HG02884 (cell line): ENCODE results near the gene EIF1AD.
"Not testable (repeated sequence)": the region's sequence is repeated elsewhere in the genome, so short reads cannot be mapped to it uniquely, and the experiment has no call there.

Experiments used
- ATAC-seq: cut with Tn5 transposase; IDR thresholded peaks from one replicate; pipeline ENCODE4 v1.9.1; 2021; ENCODE audit warnings: mild to moderate bottlenecking, moderate library complexity; ENCODE audit not compliant: unreplicated experiment

EIF1AD gene, protein sequence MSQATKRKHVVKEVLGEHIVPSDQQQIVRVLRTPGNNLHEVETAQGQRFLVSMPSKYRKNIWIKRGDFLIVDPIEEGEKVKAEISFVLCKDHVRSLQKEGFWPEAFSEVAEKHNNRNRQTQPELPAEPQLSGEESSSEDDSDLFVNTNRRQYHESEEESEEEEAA

DNA sequence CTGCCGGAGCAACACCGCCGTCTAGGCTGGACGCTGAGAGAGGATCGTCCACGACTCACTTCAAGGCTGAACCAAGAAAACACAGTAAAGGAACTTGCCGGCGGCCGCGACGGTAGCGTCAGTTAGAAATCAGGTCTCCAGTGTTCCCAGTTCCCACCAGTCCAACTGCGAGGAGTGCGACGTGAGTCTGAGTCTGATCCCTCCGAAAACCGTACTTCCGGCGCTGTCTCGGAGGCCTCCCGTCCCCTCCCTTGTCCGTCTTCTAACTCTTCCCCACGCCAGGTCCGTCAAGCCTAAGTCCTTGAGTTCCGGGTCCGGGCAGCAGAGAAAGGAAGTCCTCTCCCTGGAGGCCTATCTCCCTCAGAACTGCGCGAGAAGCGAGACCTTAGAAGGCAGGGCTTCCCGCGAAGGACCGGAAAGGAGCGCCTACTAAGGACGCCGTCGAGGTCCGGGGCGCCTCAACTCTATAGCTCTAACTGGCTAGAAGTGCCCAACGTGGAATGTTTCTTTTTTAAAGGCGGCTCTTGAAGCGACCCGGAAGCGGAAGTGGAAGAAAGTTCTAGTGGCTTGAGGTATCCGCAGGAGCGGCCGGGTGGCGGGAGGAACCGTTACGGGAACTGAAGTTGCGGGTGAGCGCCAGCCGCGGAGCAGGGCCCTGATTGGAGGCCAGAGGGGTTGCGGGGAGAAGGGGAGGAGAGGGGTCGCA, at the start of gene EIF1AD, which contains the start of gene BANF1:
TSS of gene EIF1AD (minus strand) at position 216 of the 706 bp plus-strand sequence. CDS start 1,768 bp downstream, outside the sequence.
TSS of gene BANF1 (plus strand) at position 562 of the 706 bp plus-strand sequence. CDS start 748 bp downstream, outside the sequence.
- peak; percentile 63 for ATAC-seq

DNA sequence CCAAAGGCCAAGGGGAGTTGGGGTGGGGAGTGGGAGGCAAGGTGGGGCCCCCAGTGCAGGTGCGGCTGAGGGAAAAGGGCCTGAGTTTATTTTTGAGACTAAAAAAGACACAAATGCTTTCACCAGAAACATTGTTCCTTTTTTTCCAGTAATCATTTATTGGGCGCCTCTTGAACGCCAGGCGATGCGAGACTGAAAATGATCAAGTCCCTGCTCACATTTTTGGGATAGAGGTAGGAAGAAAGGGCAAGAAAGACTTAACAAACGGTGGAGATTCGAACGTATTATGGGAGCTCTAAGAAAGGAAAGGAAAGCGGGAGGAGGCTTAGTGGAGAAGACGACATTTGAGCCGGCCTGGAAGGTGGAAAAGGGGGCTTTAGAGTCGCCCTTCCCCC, 49.4 kb upstream of the EIF1AD start:
- ATAC-seq, result no peak

DNA sequence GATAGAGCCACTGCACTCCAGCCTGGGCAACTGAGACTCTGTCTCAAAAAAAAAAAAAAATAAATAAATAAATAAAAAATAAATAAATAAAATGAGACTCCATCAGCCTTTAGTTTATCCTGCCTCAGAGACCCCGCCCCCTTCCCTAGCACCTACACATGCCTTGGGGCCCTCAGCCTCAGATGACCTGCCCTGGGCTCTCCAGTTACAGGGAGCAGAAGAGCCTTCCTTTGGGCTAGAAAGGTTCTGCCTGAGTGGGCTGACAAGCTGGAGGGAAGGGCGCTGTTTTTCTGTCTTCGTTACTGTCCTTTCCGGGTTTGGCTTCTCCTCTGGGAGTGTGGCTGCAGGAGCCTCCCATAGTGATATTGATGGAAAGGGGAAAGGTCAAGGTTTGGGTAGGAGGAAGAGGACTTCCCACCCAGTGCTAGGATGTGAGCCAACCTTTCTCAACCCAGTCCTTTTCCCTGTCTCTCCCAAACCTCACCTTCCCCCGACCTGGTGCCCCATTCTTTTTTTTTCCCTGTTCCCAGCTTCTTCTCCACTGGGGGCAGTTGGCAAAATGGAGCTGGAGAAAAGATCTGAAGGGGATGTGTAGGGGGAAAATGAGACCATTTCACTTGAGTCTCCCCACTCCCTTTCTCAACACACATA, 48.7 kb upstream of the EIF1AD start:
- ATAC-seq, result no peak

DNA sequence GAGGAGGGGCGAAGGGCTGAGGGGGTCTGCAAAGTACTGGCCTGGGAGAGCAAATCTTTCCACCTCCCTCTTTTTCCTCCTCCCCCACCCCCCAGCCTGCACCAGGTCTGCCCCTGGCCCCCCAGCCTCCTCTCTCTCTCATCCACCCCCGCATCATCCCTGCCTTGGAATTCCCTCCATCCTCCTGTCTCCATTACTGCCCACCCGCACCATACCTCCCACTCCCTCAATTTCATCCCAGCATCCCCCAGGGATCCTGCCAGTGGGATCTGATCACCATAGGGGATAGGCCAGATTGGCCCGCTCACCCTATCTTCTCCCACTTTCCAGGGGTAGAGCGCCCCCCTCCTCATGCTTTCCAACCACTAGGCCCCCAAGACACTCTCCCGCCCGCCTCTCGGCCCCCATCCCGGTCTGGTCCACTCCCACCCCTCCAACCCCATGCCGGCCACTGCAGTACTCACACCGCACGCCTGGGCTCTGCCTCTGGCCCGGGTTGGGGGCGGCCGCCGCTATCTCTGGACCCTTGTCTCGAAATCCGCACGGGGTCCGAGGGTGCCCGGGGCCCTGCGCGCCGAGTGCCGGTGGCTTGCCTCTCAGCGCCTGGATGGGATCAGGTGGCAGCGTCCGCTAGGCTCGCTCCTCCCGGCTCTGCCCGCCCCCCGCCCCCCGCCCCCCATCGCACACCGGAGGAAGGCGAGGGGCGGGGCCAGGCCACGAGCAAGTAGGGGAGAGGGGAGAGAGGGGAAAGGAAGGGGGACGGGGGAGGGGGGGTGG, 46.8 kb upstream of the EIF1AD start, which contains the start of gene GAL3ST3:
TSS of gene GAL3ST3 (minus strand) at position 615 of the 777 bp plus-strand sequence. CDS start 3,746 bp downstream, outside the sequence.
- ATAC-seq, result no peak

DNA sequence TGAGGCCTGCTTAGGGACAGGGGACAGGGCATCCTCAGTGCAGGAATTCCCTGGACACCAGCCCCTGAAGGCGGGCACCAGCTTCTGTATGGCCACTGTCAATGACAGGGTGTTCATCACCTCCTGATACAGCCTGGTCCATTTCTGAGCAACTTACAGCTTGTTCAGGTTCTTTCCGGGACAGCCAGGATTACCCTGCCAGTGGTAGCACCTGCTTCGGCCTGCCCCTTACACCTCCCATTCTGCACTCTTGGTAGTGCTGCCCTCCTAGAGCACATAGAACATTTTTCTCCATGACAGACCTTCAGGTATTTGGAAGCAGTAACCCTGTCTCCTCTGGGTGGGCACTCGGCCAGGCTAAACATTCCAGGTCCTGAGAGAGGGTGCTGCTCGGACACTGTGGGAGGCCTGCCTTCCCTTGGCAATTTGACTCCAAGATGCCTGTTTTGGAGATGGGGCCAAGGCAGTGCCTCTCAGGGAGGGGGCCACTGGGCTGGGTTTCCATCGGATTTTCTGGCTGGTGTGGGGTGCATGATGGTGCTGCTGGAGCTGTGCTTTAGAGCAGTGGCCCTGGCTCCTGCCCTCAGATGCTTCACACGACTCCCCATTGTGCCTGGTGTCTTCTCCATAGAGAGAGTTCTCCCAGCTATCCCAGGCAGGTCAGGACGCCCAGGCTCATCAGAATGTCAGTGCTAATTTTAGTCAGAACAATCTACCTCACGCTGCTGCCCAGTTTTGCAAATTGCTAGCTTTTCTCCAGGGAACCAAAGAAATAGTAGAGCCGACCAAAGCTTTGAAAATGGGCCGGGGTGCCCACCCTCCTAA, 45.8 kb upstream of the EIF1AD start:
- ATAC-seq, result no peak

DNA sequence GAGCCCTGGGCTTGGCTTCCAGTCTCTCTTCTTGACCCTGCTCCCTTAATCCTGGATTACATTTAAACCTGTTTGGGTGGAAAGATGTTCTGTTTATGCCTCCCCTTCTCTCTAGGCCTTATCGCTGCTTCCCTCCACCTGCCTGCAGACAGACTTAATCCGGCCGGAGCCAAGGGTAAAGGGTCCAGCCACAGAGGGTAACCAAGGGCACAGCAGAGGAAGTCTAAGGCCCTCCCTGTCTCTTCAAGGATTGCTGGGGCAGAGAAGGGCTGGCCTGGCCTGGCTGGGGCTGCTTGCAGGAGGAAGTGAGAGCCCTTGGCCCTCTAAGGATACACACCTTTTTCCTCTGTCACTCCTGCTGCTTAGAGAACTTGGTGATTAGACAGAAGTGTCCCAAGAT, 44.9 kb upstream of the EIF1AD start:
- ATAC-seq, result no peak

DNA sequence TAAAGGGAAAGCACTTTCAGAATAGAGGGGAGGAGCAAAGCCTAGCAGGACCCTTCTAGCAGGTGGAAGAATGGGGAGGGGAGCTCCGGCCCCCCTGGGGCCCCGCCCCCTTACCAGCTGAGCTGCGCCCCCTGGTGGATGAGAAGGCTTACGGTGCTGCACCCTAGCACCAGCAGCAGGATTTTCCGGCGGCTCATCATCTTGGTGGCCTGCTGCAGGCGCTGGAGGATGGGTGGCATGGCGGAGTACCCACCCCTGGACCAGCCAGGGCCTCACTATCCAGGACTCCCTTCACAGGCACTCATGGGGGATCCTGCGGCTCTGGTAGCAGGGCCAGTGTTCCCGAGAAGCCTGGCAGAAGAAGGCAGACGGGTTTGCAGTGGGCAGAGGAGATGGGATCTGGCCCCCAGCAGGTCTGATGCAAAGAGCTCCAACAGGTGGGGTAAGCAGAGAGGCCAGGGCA, 43.3 kb upstream of the EIF1AD start:
- ATAC-seq, result no peak

DNA sequence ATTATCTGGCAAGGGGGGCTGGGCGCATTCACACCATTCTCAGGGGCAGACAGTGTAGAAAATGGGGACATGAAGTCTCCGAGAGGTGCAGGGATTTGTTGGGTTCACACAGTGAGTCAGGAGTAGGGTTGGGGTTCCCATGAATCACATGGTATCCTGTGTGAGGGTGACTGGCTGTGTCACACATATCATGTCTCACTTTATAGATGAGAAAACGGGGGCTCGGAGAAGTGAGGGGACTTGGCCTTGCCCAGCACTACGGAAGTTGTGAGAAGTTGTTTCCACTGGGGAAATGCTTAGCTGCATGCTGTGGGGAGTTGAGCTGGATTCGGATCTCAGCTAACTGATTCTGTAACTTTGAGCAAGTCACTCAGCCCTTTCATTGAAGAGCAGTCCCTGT, 42.8 kb upstream of the EIF1AD start:
- no peak for ATAC-seq

DNA sequence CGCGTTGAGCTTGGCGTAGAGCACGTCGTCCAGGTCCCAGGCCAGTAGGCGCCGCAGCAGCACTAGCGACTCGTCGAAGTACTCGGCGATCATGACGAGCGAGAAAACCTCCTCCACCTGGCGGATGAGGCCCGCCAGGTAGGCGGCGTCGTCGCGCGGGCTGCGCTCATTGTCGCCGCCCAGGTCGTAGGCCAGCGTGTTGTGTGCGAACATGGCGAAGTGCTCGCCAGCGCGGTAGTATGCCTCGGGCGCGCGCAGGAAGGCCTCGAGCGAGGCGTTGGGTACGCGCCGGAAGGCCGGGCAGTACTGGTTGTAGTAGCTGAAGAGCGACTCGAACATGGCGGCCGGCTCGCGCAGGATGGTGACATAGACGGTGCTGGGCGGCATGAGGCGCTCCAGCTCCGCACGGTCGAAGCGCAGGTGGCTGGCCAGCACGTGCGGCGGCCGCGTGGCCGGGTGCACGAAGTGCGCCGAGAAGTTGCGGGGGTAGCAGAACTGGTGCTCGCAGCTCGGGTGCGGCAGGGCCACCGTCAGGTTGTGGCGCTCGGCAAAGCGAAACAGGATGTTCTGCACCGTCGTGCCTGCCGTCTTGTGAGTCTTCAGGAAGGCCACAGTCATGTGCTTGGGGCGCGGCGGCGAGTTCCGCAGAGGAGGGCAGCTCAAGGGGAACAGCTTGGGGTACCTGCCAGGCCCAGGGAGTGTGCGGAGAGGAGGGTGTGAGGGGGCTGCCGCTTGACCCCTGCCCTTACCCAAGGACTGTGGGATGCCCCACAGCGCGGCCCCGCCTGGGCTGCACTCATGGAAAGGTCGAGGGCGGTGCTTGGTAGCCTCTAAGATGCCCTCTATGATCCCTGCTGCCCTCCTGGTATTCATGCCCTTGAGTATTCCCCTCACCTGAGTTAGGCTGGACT, 41.3 kb upstream of the EIF1AD start:
- no peak for ATAC-seq

DNA sequence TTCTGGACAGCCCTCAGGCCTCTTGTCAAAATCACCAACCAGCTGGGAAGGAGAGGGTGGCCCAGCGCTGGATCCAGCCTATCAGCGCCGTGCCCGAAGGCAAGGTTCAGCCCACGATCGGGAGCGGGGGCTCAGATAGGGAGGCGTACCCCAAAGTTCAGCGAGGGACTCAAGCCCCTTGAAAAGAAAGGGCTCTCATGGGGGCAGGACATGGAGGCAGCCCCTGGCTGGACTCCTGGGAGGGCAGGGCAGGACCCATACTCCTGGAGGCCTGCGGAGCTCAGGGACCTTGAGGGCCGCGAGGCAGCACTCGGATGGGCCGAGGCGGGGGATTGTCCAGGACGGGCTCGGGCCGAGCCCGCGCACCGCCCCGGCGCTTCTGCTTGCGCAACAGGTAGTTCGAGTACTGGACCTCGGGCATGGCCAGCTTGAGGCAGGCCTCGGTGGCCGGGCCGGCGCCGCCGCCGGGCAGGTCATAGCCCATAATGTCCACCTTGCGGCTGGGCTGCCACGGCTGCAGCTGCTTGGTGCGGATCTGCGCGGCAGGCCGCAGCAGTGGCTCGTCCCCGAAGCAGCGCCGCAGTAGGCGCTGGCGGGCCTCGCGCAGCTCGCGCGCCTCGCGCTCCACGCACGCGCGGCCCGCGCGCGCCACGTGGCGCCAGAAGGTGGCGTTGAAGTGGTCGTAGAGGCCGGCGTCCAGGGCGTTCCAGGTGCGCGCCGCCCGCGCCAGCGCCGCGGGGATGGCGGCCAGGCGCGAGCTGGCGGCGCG, 40.5 kb upstream of the EIF1AD start:
- no peak for ATAC-seq

DNA sequence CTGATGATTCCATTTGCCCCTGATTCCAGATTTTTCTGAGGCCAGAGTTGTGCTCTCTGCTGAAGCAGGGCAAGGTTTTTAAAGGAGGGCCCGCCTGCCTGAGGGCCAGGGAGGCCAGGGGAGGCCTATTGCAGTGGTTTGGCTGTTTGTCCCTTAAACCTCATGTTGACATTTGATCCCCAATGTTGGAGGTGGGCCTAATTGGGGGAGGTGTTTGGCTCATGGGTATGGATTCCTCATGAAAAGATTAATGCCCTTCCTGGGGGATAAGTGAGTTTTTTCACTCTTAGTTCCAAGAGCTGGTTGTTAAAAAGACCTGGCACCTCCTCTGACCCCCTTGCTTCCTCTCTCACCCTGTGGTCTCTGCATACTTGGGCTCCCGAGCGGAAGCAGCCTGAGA, 37.8 kb upstream of the EIF1AD start:
- ATAC-seq, result no peak

DNA sequence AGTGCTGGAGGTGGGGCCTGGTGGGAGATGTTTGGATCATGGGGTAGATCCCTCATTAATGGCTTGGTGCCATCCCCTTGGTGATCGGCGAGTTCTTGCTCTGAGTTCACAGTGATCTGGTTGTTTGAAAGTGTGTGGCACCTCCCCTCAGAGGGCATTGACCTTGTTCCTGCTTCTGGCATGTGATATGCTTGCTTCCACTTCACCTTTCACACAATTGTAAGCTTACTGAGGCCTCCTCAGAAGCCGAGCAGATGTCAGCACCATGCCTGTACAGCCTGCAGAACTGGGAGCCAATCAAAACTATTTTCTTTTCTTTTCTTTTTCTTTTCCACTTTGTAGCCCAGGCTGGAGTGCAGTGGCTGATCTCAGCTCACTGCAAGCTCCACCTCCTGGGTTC, 35.4 kb upstream of the EIF1AD start:
- no peak for ATAC-seq

DNA sequence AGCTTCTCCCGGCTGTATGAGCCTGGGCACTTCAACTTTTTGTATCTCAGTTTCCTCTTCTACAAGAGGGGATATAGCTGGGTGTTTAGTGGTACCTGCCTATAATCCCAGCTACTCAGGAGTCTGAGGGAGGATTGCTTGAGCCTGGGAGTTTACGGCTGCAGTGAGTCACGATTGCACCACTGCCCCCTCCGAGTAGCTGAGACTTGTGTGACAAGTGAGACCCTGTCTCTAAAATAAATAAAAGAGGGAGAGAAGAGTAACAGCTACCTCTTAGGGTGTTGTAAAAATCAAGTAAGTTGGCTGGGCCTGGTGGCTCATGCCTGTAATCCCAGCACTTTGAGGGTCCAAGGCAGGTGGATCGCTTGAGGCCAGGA, 34.4 kb upstream of the EIF1AD start:
- no peak for ATAC-seq

DNA sequence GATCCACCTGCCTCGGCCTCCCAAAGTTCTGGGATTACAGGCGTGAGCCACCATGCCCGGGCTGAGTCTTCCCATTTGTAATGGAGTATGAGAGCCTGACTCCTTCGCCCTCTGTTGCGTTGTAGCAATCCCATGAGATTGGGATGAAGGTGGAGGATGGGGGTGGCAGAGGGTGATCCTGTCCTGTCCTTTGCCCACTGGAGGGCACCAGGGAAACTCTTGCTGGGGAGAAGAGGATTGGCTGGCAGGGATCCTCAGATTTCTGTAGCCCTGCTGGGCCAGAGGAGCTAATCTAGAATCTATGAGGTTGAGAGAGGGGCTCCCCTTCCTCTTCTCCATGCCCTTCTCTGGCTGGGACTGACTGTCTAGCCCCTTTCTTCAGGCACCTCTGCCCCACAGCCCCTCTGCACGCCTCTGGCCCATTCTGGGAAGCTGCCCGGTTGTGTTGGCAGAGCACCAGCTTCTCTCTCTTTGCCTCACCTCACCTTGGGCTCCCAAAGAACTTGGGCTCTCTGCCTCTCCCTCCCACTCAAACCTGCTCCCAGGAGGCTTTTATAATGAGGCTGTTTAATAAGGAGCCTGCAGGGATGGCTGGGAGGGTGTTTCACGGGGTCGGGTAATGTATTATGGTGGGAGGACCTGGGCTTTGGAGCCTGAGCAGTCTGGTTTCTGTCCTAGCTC, 33.8 kb upstream of the EIF1AD start:
- ATAC-seq, result no peak

DNA sequence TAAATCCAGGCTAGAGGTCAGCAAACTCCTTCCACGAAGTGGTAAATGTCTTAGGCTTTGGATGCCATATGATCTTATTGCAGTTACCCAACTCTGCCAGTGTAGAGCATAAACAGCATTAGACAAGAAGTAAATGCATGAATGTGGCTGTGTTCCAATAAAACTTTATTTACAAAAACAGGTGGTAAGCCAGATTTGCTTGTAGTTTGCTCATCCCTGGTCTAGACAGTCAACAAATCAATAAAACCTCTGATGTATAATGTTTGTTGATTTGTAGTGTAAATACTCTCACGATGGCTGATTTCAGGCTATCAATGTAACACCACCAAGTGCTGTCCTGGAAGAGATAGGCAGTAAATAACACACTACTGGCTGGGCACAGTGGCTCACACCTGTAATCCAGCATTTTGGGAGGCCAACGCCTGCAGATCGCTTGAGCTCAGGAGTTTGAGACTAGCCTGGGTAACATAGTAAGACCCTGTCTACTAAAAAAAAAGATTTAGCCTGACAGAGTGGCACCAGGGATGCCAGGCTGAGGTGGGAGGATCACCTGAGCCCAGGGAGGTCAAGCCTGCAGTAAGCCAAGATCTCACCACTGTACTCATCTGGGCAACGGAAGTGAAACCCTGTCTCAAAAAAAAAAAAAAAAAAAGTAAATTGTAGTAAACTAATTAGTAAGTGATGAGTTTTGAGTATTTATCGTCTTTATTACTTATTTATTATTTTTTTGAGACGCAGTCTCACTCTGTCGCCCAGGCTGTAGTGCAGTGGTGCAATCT, 31.2 kb upstream of the EIF1AD start:
- ATAC-seq, result no peak

DNA sequence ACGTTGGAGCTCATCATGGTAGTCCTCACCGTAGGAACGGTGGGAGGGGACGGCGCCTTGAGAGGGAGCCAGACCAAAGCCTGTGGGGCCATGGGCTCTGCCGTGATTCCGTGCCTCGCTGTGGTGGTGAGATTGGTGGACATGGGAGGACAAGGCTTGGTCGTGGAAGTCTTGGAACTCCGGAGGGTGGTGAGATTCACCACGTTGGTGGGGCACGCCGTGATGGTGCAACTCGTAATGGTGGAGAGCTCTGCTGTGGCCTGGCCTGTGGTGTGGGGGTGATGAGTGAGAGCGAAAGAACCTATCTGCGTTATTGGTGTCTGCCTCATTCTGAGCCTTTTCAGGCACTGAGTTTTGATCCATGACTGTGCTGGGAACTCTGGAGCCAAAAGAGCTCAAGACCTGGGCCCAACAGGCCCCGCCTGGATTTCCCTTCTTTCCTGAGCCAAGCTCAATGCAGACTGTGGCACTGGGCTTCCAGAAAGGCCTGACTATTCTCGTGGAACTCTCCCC, 24.1 kb upstream of the EIF1AD start, which contains the start of gene CATSPER1:
TSS of gene CATSPER1 (minus strand) at position 463 of the 513 bp plus-strand sequence. CDS start at position 363, 100 bp downstream.
- ATAC-seq, result no peak

DNA sequence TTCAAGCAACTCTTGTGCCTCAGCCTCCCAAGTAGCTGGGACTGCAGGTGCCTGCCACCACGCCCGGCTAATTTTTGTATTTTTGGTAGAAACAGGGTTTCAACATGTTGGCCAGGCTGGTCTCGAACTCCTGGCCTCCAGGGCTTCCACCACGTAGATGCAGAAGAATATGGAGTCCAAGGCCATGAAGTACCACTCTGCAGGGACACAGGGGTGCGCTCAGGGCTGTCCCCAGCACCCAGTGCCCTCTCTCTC, 21.2 kb upstream of the EIF1AD start:
- not testable (repeated sequence) for ATAC-seq
